Measurements from ENCODE around the gene RARA. TPM values are rescaled to one million over a fixed set of nuclear protein-coding genes. Genes with fewer than 3 reads are reported as not detected.

The RARA gene
- total and polyA plus RNA-seq, 11 donors = 14.1 to 41.4 (median 19.4) TPM

GRCh38 chr17:40264458-40265185, 44.4 kb upstream of the RARA start:
- intact Hi-C loops (cut with DNase I) = no loop called here
- no peak overlapping the region for H3K4me3 ChIP-seq
- no peaks in the 10 kb centered on the region for H3K9me3 ChIP-seq
- no peak for TF ChIP-seq CTCF (IDR thresholded peaks at IDR 0.05)
- H3K4me1 ChIP-seq = peaks cover 0 to 8% (median 0%) of the 10 kb centered on the region in 12 donors
- peaks cover 6 to 97% (median 91%) of the 10 kb centered on the region in 9 donors for H3K36me3 ChIP-seq
- 82 to 89% (median 84%) methylated on average over 15 to 21 of the region's 21 CpGs for WGBS, 4 donors
- H3K27me3 ChIP-seq = no peaks in the 10 kb centered on the region
- H3K27ac ChIP-seq = no peak overlapping the region
- DNase-seq (no peak), ATAC-seq (no peak)

- TF ChIP-seq POLR2A (IDR thresholded peaks at IDR 0.05) = no peak
- TF ChIP-seq CTCF (IDR thresholded peaks at IDR 0.05) = no peak
- DNase-seq (no peak), ATAC-seq (no peak)
- Histone ChIP-seq H3K4me3 (no peak overlapping the region), H3K9me3 (no peaks in the 10 kb centered on the region), H3K27ac (no peak overlapping the region), H3K4me1 (peaks cover 0 to 6% (median 0%) of the 10 kb centered on the region in 12 donors), H3K27me3 (no peaks in the 10 kb centered on the region), H3K36me3 (peaks cover 6 to 97% (median 88%) of the 10 kb centered on the region in 9 donors)
- intact Hi-C loops (cut with DNase I) = no loop called here
- 82 to 87% (median 84%) methylated on average over 5 of the region's 5 CpGs for WGBS, 4 donors
These were observed 43.6 kb upstream of the RARA start for GRCh38 chr17:40265337-40265736.

- peaks cover 0 to 6% (median 0%) of the 10 kb centered on the region in 12 donors for H3K4me1 ChIP-seq
- no peak overlapping the region for H3K4me3 ChIP-seq
- H3K27ac ChIP-seq = no peak overlapping the region
- H3K9me3 ChIP-seq = no peaks in the 10 kb centered on the region
- H3K27me3 ChIP-seq = no peaks in the 10 kb centered on the region
- no peak for ATAC-seq
- WGBS, 4 donors = 85 to 89% (median 85%) methylated on average over 6 of the region's 6 CpGs
- no peak for DNase-seq
- H3K36me3 ChIP-seq = peaks cover 6 to 98% (median 88%) of the 10 kb centered on the region in 9 donors
- TF ChIP-seq POLR2A (IDR thresholded peaks at IDR 0.05) (no peak), CTCF (IDR thresholded peaks at IDR 0.05) (no peak)
- intact Hi-C loops (cut with DNase I) = no loop called here
These were observed 42.1 kb upstream of the RARA start for GRCh38 chr17:40266882-40267281.

- 81 to 92% (median 83%) methylated on average over 2 of the region's 2 CpGs for WGBS, 4 donors
- Histone ChIP-seq H3K36me3 (peaks cover 6 to 98% (median 88%) of the 10 kb centered on the region in 9 donors), H3K4me1 (peaks cover 0 to 6% (median 0%) of the 10 kb centered on the region in 12 donors), H3K4me3 (no peak overlapping the region), H3K27me3 (no peaks in the 10 kb centered on the region), H3K27ac (no peak overlapping the region), H3K9me3 (no peaks in the 10 kb centered on the region)
- TF ChIP-seq POLR2A (IDR thresholded peaks at IDR 0.05) = no peak
- TF ChIP-seq CTCF (IDR thresholded peaks at IDR 0.05) = no peak
- ATAC-seq (no peak), DNase-seq (no peak)
- intact Hi-C loops (cut with DNase I) = no loop called here
These were observed 40.8 kb upstream of the RARA start for GRCh38 chr17:40268141-40268712.
